HepG2 (cell line): ENCODE data around the gene TMEM117. TPM values are rescaled to one million over a fixed set of nuclear protein-coding genes. Genes with fewer than 3 reads are reported as not detected.

Source experiments
- CCDC6 ChIP-seq: sonication (generic); formaldehyde crosslinking; IDR thresholded peaks from 2 replicates; pipeline ENCODE4 v1.8.1; 2022; ENCODE audit warnings: mild to moderate bottlenecking, missing genetic modification reagents, moderate library complexity
- CEBPG ChIP-seq: IDR thresholded peaks from 2 replicates; pipeline ENCODE4 v1.6.1; 2016
- CERS6 ChIP-seq: sonication (generic); formaldehyde crosslinking; IDR thresholded peaks from 2 replicates; pipeline ENCODE4 v1.5.0; 2020; ENCODE audit warnings: missing genetic modification reagents
- EZH2 ChIP-seq: conservative IDR thresholded peaks from 2 replicates; pipeline ENCODE4 v1.6.1; 2012; ENCODE audit warnings: mild to moderate bottlenecking, low read depth, low read length, moderate library complexity
- HBP1 ChIP-seq: IDR thresholded peaks from 2 replicates; pipeline ENCODE4 v1.6.1; 2016; ENCODE audit warnings: low read depth, control low read depth
- HOXA7 ChIP-seq: sonication (generic); formaldehyde crosslinking; IDR thresholded peaks from 2 replicates; pipeline ENCODE4 v1.8.1; 2022; ENCODE audit warnings: mild to moderate bottlenecking, missing genetic modification reagents, moderate library complexity
- LCORL ChIP-seq, 2 experiments: fragments of 450-650 bp in 1 of 2; sonication (generic) in 1 of 2; formaldehyde crosslinking in 1 of 2; IDR thresholded peaks; 2 replicates each; pipeline versions ENCODE4 v1.5.0 to v1.6.1; 2017 to 2020; ENCODE audit warnings: antibody characterized with exemption in 1 of 2, missing genetic modification reagents in 1 of 2
- MAFK ChIP-seq, 2 experiments: IDR thresholded peaks in 1 of 2; conservative IDR thresholded peaks in 1 of 2; 2 replicates each; pipeline ENCODE4 v1.6.1; 2011; ENCODE audit warnings: improper control_type of control experiment in 2 of 2, low read length in 2 of 2
- NFIC ChIP-seq: IDR thresholded peaks from 2 replicates; pipeline ENCODE4 v1.6.1; 2012; ENCODE audit warnings: mild to moderate bottlenecking, low read length, inconsistent platforms
- NONO ChIP-seq, 2 experiments: fragments of 450-650 bp in 1 of 2; sonication (generic) in 1 of 2; formaldehyde crosslinking in 1 of 2; IDR thresholded peaks in 1 of 2; conservative IDR thresholded peaks in 1 of 2; 2 replicates each; pipeline versions ENCODE4 v1.6.1 to v1.8.0; 2017 to 2022; ENCODE audit warnings: mild to moderate bottlenecking in 1 of 2, missing genetic modification reagents in 1 of 2, moderate library complexity in 1 of 2
- NR2F6 ChIP-seq, 2 experiments: IDR thresholded peaks; 2 replicates each; pipeline ENCODE4 v1.6.1; 2016; ENCODE audit warnings: antibody characterized with exemption in 1 of 2, mild to moderate bottlenecking in 1 of 2
- PPARG ChIP-seq: conservative IDR thresholded peaks from 2 replicates; pipeline ENCODE4 v1.6.1; 2016; ENCODE audit warnings: missing biosample characterization, missing genetic modification reagents
- RERE ChIP-seq: IDR thresholded peaks from 2 replicates; pipeline ENCODE4 v1.6.1; 2016; ENCODE audit warnings: low read depth, missing genetic modification reagents, missing compliant biosample characterization
- RNF2 ChIP-seq: fragments of 450-650 bp; conservative IDR thresholded peaks from 2 replicates; pipeline ENCODE4 v1.6.1; 2016; ENCODE audit warnings: low read depth
- SMAD1 ChIP-seq: sonication (generic); formaldehyde crosslinking; IDR thresholded peaks from 2 replicates; pipeline ENCODE4 v1.4.0; 2020; ENCODE audit warnings: missing genetic modification reagents, low read depth, mild to moderate bottlenecking, borderline replicate concordance
- TARDBP ChIP-seq: sonication (generic); formaldehyde crosslinking; IDR thresholded peaks from 2 replicates; pipeline ENCODE4 v1.8.0; 2022; ENCODE audit warnings: mild to moderate bottlenecking, missing genetic modification reagents
- ZBTB42 ChIP-seq: sonication (generic); formaldehyde crosslinking; IDR thresholded peaks from 2 replicates; pipeline ENCODE4 v1.5.0; 2020; ENCODE audit warnings: mild to moderate bottlenecking, missing genetic modification reagents
- ZMAT5 ChIP-seq: sonication (generic); formaldehyde crosslinking; IDR thresholded peaks from 2 replicates; pipeline ENCODE4 v1.5.0; 2020; ENCODE audit warnings: mild to moderate bottlenecking, low read depth, missing genetic modification reagents, borderline replicate concordance
- ZNF282 ChIP-seq: fragments of 450-650 bp; IDR thresholded peaks from 2 replicates; pipeline ENCODE4 v1.6.1; 2018; ENCODE audit not compliant: partially characterized antibody
- ZNF430 ChIP-seq: sonication (generic); formaldehyde crosslinking; IDR thresholded peaks from 2 replicates; pipeline ENCODE4 v1.9.0; 2021; ENCODE audit warnings: mild to moderate bottlenecking, missing genetic modification reagents
- ZNF589 ChIP-seq: sonication (generic); formaldehyde crosslinking; conservative IDR thresholded peaks from 2 replicates; pipeline ENCODE4 v1.8.0; 2022; ENCODE audit warnings: mild to moderate bottlenecking, moderate library complexity, missing genetic modification reagents
- ZNF660 ChIP-seq: sonication (generic); formaldehyde crosslinking; IDR thresholded peaks from 2 replicates; pipeline ENCODE4 v1.5.1; 2020; ENCODE audit warnings: mild to moderate bottlenecking, low read depth, missing genetic modification reagents, borderline replicate concordance
- polyA plus RNA-seq, 8 experiments: library from polyadenylated mRNA; depleted of rRNA in 3 of 8; stranded (reverse) in 7 of 8; unstranded in 1 of 8; fragments of >200 nt; fragmentation: Illumina TruSeq in 4 of 8; extraction: Trizol in 4 of 8; gene quantifications; 2 replicates each; pipeline versions ENCODE4 v1.2.1 to v1.2.3, GENCODE V29; 2011 to 2016; ENCODE audit warnings: low read depth in 4 of 8, missing spikeins in 1 of 8, mixed read lengths in 1 of 8; ENCODE audit not compliant: insufficient read depth in 1 of 8
- total RNA-seq, 5 experiments: library from RNA; depleted of rRNA; stranded (reverse); fragments of >200 nt; fragmentation: Illumina TruSeq; extraction: Trizol; gene quantifications; 2 replicates each; pipeline ENCODE4 v1.2.3, GENCODE V29; 2016; ENCODE audit warnings: low read depth in 1 of 5

TMEM117 gene
- total and polyA plus RNA-seq, 2 of the 13 experiments (the other 11 are each of a cell fraction or from before 2014, with no cell fraction given): 2.8 to 8.5 TPM

GRCh38 chr12:43835656-43836474, at the start of gene TMEM117 (continued):
- TF ChIP-seq HBP1 (no peak), ZBTB42 (CRISPR knock-in tag) (no peak), ZNF430 (no peak; the same call in 1 of the 2 replicates), NFIC (no peak), SMAD1 (CRISPR knock-in tag) (no peak), NONO (IDR thresholded peaks at IDR 0.05) (no peak), NONO (CRISPR knock-in tag; conservative IDR thresholded peaks at IDR 0.05) (no peak), HOXA7 (CRISPR knock-in tag) (no peak), ZNF589 (no peak), CEBPG (CRISPR knock-in tag) (no peak), CCDC6 (CRISPR knock-in tag) (peak; percentile 66; the same call in 1 of the 2 replicates), ZMAT5 (CRISPR knock-in tag) (no peak), LCORL (IDR thresholded peaks at IDR 0.05) (no peak), LCORL (CRISPR knock-in tag; IDR thresholded peaks at IDR 0.05) (0 out of 2 replicates have a peak, but pooled peaks have one; percentile 17), ZNF660 (no peak), NR2F6 (IDR thresholded peaks at IDR 0.05) (no peak), NR2F6 (CRISPR knock-in tag; IDR thresholded peaks at IDR 0.05) (no peak), EZH2 (no peak), CERS6 (CRISPR knock-in tag) (no peak), TARDBP (no peak), MAFK (conservative IDR thresholded peaks at IDR 0.05 in 1 of 2, IDR thresholded peaks at IDR 0.05 in 1 of 2; ENCODE audit: low read length in 2 of 2) (no peak), ZNF282 (no peak), RERE (CRISPR knock-in tag) (no peak), PPARG (no peak), RNF2 (no peak; the same call in none of the 2 replicates)
